Body of pancreas (tissue), 4 donors: Measurements from ENCODE around the gene GUCY2C.

Experiments used
- CTCF ChIP-seq, 7 experiments: fragments of 450-650 bp in 4 of 7; fragments of 200-600 bp in 3 of 7; sonication (generic) in 3 of 7; IDR thresholded peaks; one replicate each; pipeline ENCODE4 v1.5.1; 2016 to 2019; ENCODE audit warnings: antibody characterized with exemption in 7 of 7
- POLR2A ChIP-seq, 3 donors: fragments of 450-650 bp; IDR thresholded peaks; one replicate each; pipeline ENCODE4 v1.6.1; 2016; ENCODE audit warnings: antibody characterized with exemption in 3 of 3, mild to moderate bottlenecking in 2 of 3

- TF ChIP-seq CTCF (IDR thresholded peaks at IDR 0.05) (no peak), POLR2A (IDR thresholded peaks at IDR 0.05) (no peak)
Measured at GRCh38 chr12:14589169-14590004, 107.0 kb downstream of the GUCY2C start.
